MCF 10A (cell line): Measurements from ENCODE around the gene HAP1. TPM values are rescaled to one million over a fixed set of nuclear protein-coding genes. Genes with fewer than 3 reads are reported as not detected.
A peak's percentile ranks its signal among the peaks of the same experiment; 100 is the strongest.

Experiments used
- BruUV-seq: library from RNA; stranded (reverse); fragments of 400-500 nt; replicated peaks from 2 replicates; lab custom pipeline; 2021; lab: Mats Ljungman, UMichigan
- CTCF ChIA-PET: fragments of 300-600 bp; sonication (Branson Sonifier 250); formaldehyde crosslinking; extraction: SDS; loops from one replicate; lab custom pipeline; 2021; ENCODE audit warnings: antibody characterized with exemption, inconsistent platforms; lab: Yijun Ruan, JAX
- POLR2A ChIA-PET: fragments of 300-600, 350-650 bp; sonication (Branson Sonifier 250); formaldehyde crosslinking; extraction: SDS; loops from one replicate; lab custom pipeline; 2020; ENCODE audit warnings: antibody characterized with exemption, inconsistent platforms; lab: Yijun Ruan, JAX
- DNase-seq: peaks from one replicate; pipeline ENCODE4 v3.0.0-alpha.2; 2018; ENCODE audit not compliant: unreplicated experiment
- H3K27ac Mint-ChIP-seq: one replicate; pipeline ENCODE4 v1.8.0; 2022; ENCODE audit warnings: mild to moderate bottlenecking, low read depth, mixed read lengths; ENCODE audit not compliant: unreplicated experiment
- H3K27me3 Mint-ChIP-seq: one replicate; pipeline ENCODE4 v1.8.0; 2022; ENCODE audit warnings: mixed read lengths; ENCODE audit not compliant: insufficient read depth, unreplicated experiment
- H3K36me3 Mint-ChIP-seq: one replicate; pipeline ENCODE4 v1.8.0; 2022; ENCODE audit warnings: mild to moderate bottlenecking, moderate library complexity, mixed read lengths; ENCODE audit not compliant: insufficient read depth, unreplicated experiment
- H3K4me1 Mint-ChIP-seq: one replicate; pipeline ENCODE4 v1.8.0; 2022; ENCODE audit warnings: mixed read lengths; ENCODE audit not compliant: insufficient read depth, unreplicated experiment
- H3K4me3 Mint-ChIP-seq: one replicate; pipeline ENCODE4 v1.8.0; 2022; ENCODE audit warnings: mild to moderate bottlenecking, moderate library complexity, mixed read lengths; ENCODE audit not compliant: unreplicated experiment
- H3K9me3 Mint-ChIP-seq: one replicate; pipeline ENCODE4 v1.8.0; 2022; ENCODE audit warnings: mixed read lengths; ENCODE audit not compliant: unreplicated experiment
- CTCF ChIP-seq: fragments of 200-600 bp; IDR thresholded peaks from one replicate; pipeline ENCODE4 v1.8.0; 2022; ENCODE audit warnings: antibody characterized with exemption, mild to moderate bottlenecking; ENCODE audit not compliant: unreplicated experiment
- intact Hi-C: fragments of 100-400 bp; cut with micrococcal nuclease; formaldehyde crosslinking; loops from 2 replicates; pipeline ENCODE4 v1.14.1; 2022
- total RNA-seq: library from RNA; stranded (reverse); gene quantifications from 2 replicates; pipeline ENCODE4 v1.2.3, GENCODE V29; 2022

HAP1 gene
- total RNA-seq, 1 experiment from 2014 or later, result 0.37 TPM

DNA sequence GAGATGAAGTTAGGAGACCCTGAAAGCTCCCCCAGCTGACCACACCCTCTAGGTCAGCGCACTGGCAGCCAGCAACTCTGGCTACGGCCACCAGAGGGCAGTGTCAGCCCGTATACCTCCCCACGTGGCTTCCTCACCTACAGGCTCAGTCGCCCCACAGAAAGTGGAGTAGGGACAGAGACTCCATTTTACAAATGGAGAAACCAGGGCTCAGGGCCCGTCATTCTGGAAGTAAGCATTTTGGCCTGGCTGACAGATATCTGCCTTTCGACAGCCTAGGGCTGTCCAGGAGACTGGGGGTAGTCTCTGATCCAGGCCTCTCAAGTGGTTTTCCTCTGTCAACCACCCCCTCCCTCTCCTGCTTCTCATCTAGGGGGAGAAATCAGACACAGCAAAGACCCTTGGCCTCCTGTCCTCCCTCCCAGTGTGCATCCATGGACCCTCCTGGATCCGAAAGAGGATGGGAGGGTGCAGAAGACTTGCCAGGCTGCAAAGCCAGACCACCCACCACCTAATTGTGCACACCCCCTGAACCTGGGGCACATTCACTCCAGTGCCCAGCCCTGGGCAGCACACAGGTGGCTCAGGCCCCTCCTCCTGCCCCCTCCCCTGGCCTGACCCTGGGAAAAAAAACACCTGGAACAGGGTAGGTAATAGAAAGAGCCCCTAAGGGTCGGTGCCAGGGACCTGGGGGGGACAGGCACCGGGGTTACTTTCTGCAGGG, 3.8 kb upstream of the HAP1 start:
- Mint-ChIP-seq H3K4me3 (no peak overlapping the region), H3K27ac (peak overlapping the region; percentile 42), H3K9me3 (no peaks in the 10 kb centered on the region), H3K4me1 (peaks cover 16% of the 10 kb centered on the region), H3K36me3 (no peaks in the 10 kb centered on the region), H3K27me3 (peaks cover 40% of the 10 kb centered on the region)
- intact Hi-C loops, result loop anchor here (1.0 to 5.0 kb wide), 6 partner anchors 35 to 379 kb away; partner anchors contain the start of gene P3H4
- ChIA-PET POLR2A (interaction anchor here (0.6 to 3.0 kb wide), 9 partner anchors 13 to 125 kb away, joined by 3 to 23 read pairs (median 4); partner anchors contain the start of genes EIF1, JUP and P3H4), CTCF (interaction anchor here (0.7 to 4.7 kb wide), 19 partner anchors 9 to 776 kb away, joined by 3 to 37 read pairs (median 5); partner anchors contain the start of genes JUP and P3H4)
- no TSS peak for BruUV-seq
- DNase-seq, result peak; percentile 82
- TF ChIP-seq CTCF, result peak; percentile 95

DNA sequence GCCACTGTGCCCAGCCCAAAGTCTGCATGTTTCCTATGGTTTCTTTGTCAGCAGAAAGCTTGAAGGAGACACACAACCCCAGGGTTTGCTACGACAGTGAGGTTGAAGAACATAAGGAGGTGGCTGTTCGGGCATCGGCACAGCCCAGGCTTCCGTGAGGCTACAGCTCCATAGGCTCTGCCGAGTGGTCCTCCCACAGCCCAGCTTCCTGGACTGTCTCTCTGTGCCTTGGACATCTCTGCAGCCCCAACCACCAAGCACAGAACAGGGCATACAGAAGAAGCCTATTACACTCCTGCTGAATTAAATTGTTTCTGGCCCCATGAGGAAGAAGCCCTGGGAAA, 3.2 kb upstream of the HAP1 start:
- no peak for TF ChIP-seq CTCF
- Mint-ChIP-seq H3K36me3 (no peaks in the 10 kb centered on the region), H3K27me3 (peaks cover 46% of the 10 kb centered on the region), H3K27ac (peak overlapping the region; percentile 42), H3K9me3 (no peaks in the 10 kb centered on the region), H3K4me3 (no peak overlapping the region), H3K4me1 (peaks cover 16% of the 10 kb centered on the region)
- POLR2A ChIA-PET, result interaction anchor here (0.6 to 3.0 kb wide), 10 partner anchors 13 to 126 kb away, joined by 3 to 23 read pairs (median 4); partner anchors contain the start of genes EIF1, JUP and P3H4
- CTCF ChIA-PET, result interaction anchor here (0.6 to 4.7 kb wide), 23 partner anchors 10 to 777 kb away, joined by 3 to 37 read pairs (median 5); partner anchors contain the start of genes JUP and P3H4
- intact Hi-C loops, result loop anchor here (1.0 to 5.0 kb wide), 6 partner anchors 35 to 380 kb away; partner anchors contain the start of gene P3H4
- BruUV-seq, result no TSS peak
- DNase-seq, result no peak

DNA sequence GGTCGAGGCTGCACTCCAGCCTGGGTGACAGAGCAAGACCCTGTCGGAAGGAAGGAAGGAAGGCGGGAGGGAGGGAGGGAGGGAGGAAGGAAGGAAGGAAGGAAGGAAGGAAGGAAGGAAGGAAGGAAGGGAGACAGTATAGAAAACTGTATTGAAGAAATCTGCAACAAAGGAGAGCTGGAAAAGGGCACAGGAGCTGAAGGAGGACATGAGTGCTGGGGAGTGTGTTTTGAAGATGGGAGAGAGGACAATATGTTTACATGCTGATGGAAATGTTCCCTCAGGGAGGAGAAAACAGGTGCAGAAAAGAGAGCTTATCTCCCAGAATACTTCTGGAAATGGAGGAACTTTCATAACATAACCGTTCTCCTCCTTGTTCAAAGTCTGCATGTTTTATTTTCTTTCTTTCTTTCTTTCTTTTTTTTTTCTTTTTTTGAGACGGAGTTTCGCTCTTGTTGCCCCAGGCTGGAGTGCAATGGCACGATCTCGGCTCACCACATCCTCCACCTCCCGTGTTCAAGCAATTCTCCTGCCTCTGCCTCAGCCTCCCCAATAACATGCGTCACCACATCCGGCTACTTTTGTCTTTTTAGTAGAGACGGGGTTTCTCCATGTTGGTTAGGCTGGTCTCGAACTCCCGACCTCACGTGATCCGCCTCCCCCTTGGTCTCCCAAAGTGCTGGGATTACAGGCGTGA, 2.7 kb upstream of the HAP1 start:
- Mint-ChIP-seq H3K4me3 (no peak overlapping the region), H3K27me3 (peaks cover 51% of the 10 kb centered on the region), H3K4me1 (peaks cover 16% of the 10 kb centered on the region), H3K36me3 (no peaks in the 10 kb centered on the region), H3K9me3 (no peaks in the 10 kb centered on the region), H3K27ac (no peak overlapping the region)
- ChIA-PET CTCF (interaction anchor here (0.6 to 4.7 kb wide), 23 partner anchors 10 to 777 kb away, joined by 3 to 37 read pairs (median 5); partner anchors contain the start of genes JUP and P3H4), POLR2A (interaction anchor here (0.6 to 3.0 kb wide), 12 partner anchors 13 to 126 kb away, joined by 3 to 23 read pairs (median 4); partner anchors contain the start of genes EIF1, JUP and P3H4)
- DNase-seq, result no peak
- BruUV-seq, result no TSS peak
- intact Hi-C loops, result loop anchor here (5.0 kb wide), 1 partner anchor 380 kb away; no protein-coding TSS in a partner anchor
- TF ChIP-seq CTCF, result no peak
